HuH-7 (cell line): ENCODE measurements around the gene ARHGEF16.

Source experiments
- DNase-seq: peaks from one replicate; pipeline ENCODE4 v3.0.0; 2011; ENCODE audit warnings: low spot score

Gene ARHGEF16

GRCh38 chr1:3502641-3503524 is 48.4 kb downstream of the ARHGEF16 start:
- no peak for DNase-seq

- no peak for DNase-seq
Observed at GRCh38 chr1:3503525-3503886, 49.0 kb downstream of the ARHGEF16 start.

GRCh38 chr1:3504151-3504821 is 49.8 kb downstream of the ARHGEF16 start:
- DNase-seq, result no peak

- no peak for DNase-seq
Observed at GRCh38 chr1:3504822-3505153, 50.3 kb downstream of the ARHGEF16 start.

- DNase-seq, result no peak
Observed at GRCh38 chr1:3505161-3505560, 50.7 kb downstream of the ARHGEF16 start.

- DNase-seq, result no peak
Observed at GRCh38 chr1:3506041-3506440, 51.6 kb downstream of the ARHGEF16 start.

GRCh38 chr1:3506943-3507342 is 52.5 kb downstream of the ARHGEF16 start:
- DNase-seq, result no peak

- no peak for DNase-seq
Observed at GRCh38 chr1:3507636-3508275, 53.3 kb downstream of the ARHGEF16 start.

GRCh38 chr1:3508757-3509415 is 54.4 kb downstream of the ARHGEF16 start:
- DNase-seq, result no peak

- DNase-seq, result no peak
Observed at GRCh38 chr1:3509721-3510120, 55.3 kb downstream of the ARHGEF16 start.

- no peak for DNase-seq
Observed at GRCh38 chr1:3510136-3510955, 55.9 kb downstream of the ARHGEF16 start.

- DNase-seq, result no peak
Observed at GRCh38 chr1:3510956-3511250, 56.4 kb downstream of the ARHGEF16 start.

- no peak for DNase-seq
Observed at GRCh38 chr1:3511306-3511705, 56.8 kb downstream of the ARHGEF16 start.

GRCh38 chr1:3511856-3512255 is 57.4 kb downstream of the ARHGEF16 start:
- DNase-seq, result no peak

GRCh38 chr1:3514404-3514803 is 59.9 kb downstream of the ARHGEF16 start:
- DNase-seq, result no peak

- DNase-seq, result no peak
Observed at GRCh38 chr1:3515272-3515671, 60.8 kb downstream of the ARHGEF16 start.

GRCh38 chr1:3515774-3516480 is 61.5 kb downstream of the ARHGEF16 start:
- DNase-seq, result no peak

GRCh38 chr1:3516481-3516869 is 62.0 kb downstream of the ARHGEF16 start:
- no peak for DNase-seq

- DNase-seq, result no peak
Observed at GRCh38 chr1:3516911-3517675, 62.6 kb downstream of the ARHGEF16 start.

GRCh38 chr1:3518256-3518655 is 63.8 kb downstream of the ARHGEF16 start:
- no peak for DNase-seq

- DNase-seq, result no peak
Observed at GRCh38 chr1:3518756-3519155, 64.3 kb downstream of the ARHGEF16 start.
